ENCODE data around the gene BMPR2. TPM values are rescaled to one million over a fixed set of nuclear protein-coding genes. Genes with fewer than 3 reads are reported as not detected.

Gene BMPR2
- total and polyA plus RNA-seq, 4 donors, result 4.3 to 16.2 (median 7.7) TPM

GRCh38 chr2:202599105-202599504, 223.0 kb downstream of the BMPR2 start (continued):
- no peak for TF ChIP-seq ZBTB33 (IDR thresholded peaks at IDR 0.05)
- TF ChIP-seq SP1 (IDR thresholded peaks at IDR 0.05), result no peak
- TF ChIP-seq ATF3 (IDR thresholded peaks at IDR 0.05), result no peak
- TF ChIP-seq GABPA (IDR thresholded peaks at IDR 0.05 in 1 of 2, conservative IDR thresholded peaks at IDR 0.05 in 1 of 2), result no peak
- TF ChIP-seq TAF1 (conservative IDR thresholded peaks at IDR 0.05), result no peak
- no peak for TF ChIP-seq FOXA2 (IDR thresholded peaks at IDR 0.05)
- TF ChIP-seq RXRA (IDR thresholded peaks at IDR 0.05), result no peak

GRCh38 chr2:202599911-202600310, 223.8 kb downstream of the BMPR2 start:
- Histone ChIP-seq H3K27me3 (ENCODE audit: control insufficient read depth in 4 of 4, insufficient read depth in 4 of 4, low read length in 3 of 4) (no peaks in the 10 kb centered on the region), H3K9me3 (ENCODE audit: control insufficient read depth in 4 of 4, low read length in 3 of 4) (no peaks in the 10 kb centered on the region), H3K4me1 (ENCODE audit: control insufficient read depth in 4 of 4, insufficient read depth in 4 of 4, low read length in 3 of 4) (no peaks in the 10 kb centered on the region), H3K4me3 (ENCODE audit: low read depth in 1 of 3, low read length in 3 of 3) (no peak overlapping the region), H3K36me3 (ENCODE audit: control insufficient read depth in 4 of 4, insufficient read depth in 3 of 4, low read depth in 1 of 4, low read length in 3 of 4) (no peaks in the 10 kb centered on the region), H3K27ac (ENCODE audit: low read depth in 1 of 2, low read length in 2 of 2) (no peak overlapping the region), H3K9ac (ENCODE audit: low read depth in 1 of 2, low read length in 2 of 2) (no peak overlapping the region)
- DNase-seq (ENCODE audit: low spot score), result no peak
- TF ChIP-seq REST (IDR thresholded peaks at IDR 0.05), result no peak
- no peak for TF ChIP-seq YY1 (IDR thresholded peaks at IDR 0.05)
- TF ChIP-seq MAX (IDR thresholded peaks at IDR 0.05), result no peak
- no peak for TF ChIP-seq HNF4A (conservative IDR thresholded peaks at IDR 0.05)
- no peak for TF ChIP-seq NR2F2 (IDR thresholded peaks at IDR 0.05)
- no peak for TF ChIP-seq CTCF (IDR thresholded peaks at IDR 0.05; ENCODE audit: low read depth, low read length, missing input control)
- TF ChIP-seq GABPA (IDR thresholded peaks at IDR 0.05 in 1 of 2, conservative IDR thresholded peaks at IDR 0.05 in 1 of 2), result no peak
- no peak for TF ChIP-seq ATF3 (IDR thresholded peaks at IDR 0.05)
- TF ChIP-seq RXRA (IDR thresholded peaks at IDR 0.05), result no peak
- TF ChIP-seq FOXA1 (IDR thresholded peaks at IDR 0.05), result no peak
- TF ChIP-seq JUND (IDR thresholded peaks at IDR 0.05), result no peak
- TF ChIP-seq HNF4G (IDR thresholded peaks at IDR 0.05), result no peak
- no peak for TF ChIP-seq ZBTB33 (IDR thresholded peaks at IDR 0.05)
- TF ChIP-seq SP1 (IDR thresholded peaks at IDR 0.05), result no peak
- no peak for TF ChIP-seq EGR1 (IDR thresholded peaks at IDR 0.05; ENCODE audit: low read depth in 2 of 2)
- TF ChIP-seq FOXA2 (IDR thresholded peaks at IDR 0.05), result no peak
- TF ChIP-seq TAF1 (conservative IDR thresholded peaks at IDR 0.05), result no peak
- no peak for TF ChIP-seq RAD21 (IDR thresholded peaks at IDR 0.05)
- WGBS, result 69% methylated on average over 4 of the region's 4 CpGs

All from liver (tissue), 9 donors.